Thyroid gland (tissue), 4 donors: ENCODE results near the gene HSD17B10. TPM values are rescaled to one million over a fixed set of nuclear protein-coding genes. Genes with fewer than 3 reads are reported as not detected.

Experiments
- DNase-seq, 2 donors: peaks; one replicate each; pipeline ENCODE4 v3.0.0-alpha.2; 2019
- H3K27ac ChIP-seq, 3 donors: fragments of 200-600 bp; sonication (generic); 1 replicate in 2 of 3; 2 replicates in 1 of 3; pipeline ENCODE4 v1.5.1; 2016 to 2019; ENCODE audit warnings: mild to moderate bottlenecking in 1 of 3, moderate library complexity in 1 of 3
- H3K27me3 ChIP-seq: fragments of 200-600 bp; sonication (generic); one replicate; pipeline ENCODE4 v1.5.1; 2019
- H3K36me3 ChIP-seq, 2 donors: fragments of 200-600 bp; sonication (generic); one replicate each; pipeline ENCODE4 v1.5.1; 2016 to 2019
- H3K4me1 ChIP-seq, 2 donors: fragments of 200-600 bp; sonication (generic); one replicate each; pipeline ENCODE4 v1.5.1; 2017 to 2019
- H3K4me3 ChIP-seq, 3 donors: fragments of 200-600 bp; sonication (generic); replicated peaks in 1 of 3; 1 replicate in 2 of 3; 2 replicates in 1 of 3; pipeline ENCODE4 v1.5.1; 2016; ENCODE audit warnings: mild to moderate bottlenecking in 1 of 3
- H3K9me3 ChIP-seq: fragments of 200-600 bp; sonication (generic); one replicate; pipeline ENCODE4 v1.5.1; 2017
- POLR2A ChIP-seq, 2 donors: fragments of 450-650 bp; IDR thresholded peaks; one replicate each; pipeline ENCODE4 v1.6.1; 2017; ENCODE audit warnings: antibody characterized with exemption in 2 of 2, mild to moderate bottlenecking in 2 of 2, moderate library complexity in 1 of 2
- WGBS, 2 donors: methylation state at CpG; one replicate each; pipeline ENCODE4 v1.1.5; 2017; 5-methylcytosine and 5-hydroxymethylcytosine counted together
- intact Hi-C: fragments of 100-400 bp; cut with DNase I; formaldehyde crosslinking; loops from one replicate; pipeline ENCODE4 v1.15.1; 2023
- total RNA-seq, 4 donors: library from RNA; depleted of rRNA; stranded (reverse); fragments of >200 nt; gene quantifications; one replicate each; pipeline ENCODE4 v1.2.3, GENCODE V29; 2016
- TF ChIP-seq, protein P1 (sequence below), 6 experiments: fragments of 200-600 bp in 3 of 6; fragments of 450-650 bp in 3 of 6; sonication (generic) in 3 of 6; IDR thresholded peaks; one replicate each; pipeline ENCODE4 v1.5.1; 2016 to 2019; ENCODE audit warnings: antibody characterized with exemption in 6 of 6, mild to moderate bottlenecking in 2 of 6, inconsistent platforms in 1 of 6, moderate library complexity in 1 of 6

Gene HSD17B10
- total RNA-seq, 4 donors from 2014 or later = 88.8 to 122 (median 104) TPM

DNA sequence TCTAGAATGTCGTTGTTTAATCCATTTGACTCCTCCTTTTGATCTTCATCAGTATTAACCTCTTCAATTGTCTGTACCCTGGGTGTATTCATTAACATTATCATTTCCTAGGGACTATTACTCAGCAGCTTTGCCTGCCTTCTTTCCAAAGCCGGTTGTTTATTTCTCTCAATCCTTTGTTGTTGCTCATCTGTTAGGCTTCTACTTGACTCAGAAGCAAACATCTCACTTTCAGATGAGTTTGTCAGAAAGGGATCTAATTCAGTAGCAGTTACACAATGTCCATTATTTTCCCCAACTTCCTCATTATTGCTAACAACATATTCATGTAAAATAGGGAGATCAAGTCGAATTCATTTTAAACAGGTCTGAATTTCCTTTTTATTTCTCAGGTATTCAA is 22.1 kb upstream of the HSD17B10 start:
- intact Hi-C loops = no loop called here
- no peak for TF ChIP-seq POLR2A (IDR thresholded peaks at IDR 0.05)
- TF ChIP-seq, protein P1, sequence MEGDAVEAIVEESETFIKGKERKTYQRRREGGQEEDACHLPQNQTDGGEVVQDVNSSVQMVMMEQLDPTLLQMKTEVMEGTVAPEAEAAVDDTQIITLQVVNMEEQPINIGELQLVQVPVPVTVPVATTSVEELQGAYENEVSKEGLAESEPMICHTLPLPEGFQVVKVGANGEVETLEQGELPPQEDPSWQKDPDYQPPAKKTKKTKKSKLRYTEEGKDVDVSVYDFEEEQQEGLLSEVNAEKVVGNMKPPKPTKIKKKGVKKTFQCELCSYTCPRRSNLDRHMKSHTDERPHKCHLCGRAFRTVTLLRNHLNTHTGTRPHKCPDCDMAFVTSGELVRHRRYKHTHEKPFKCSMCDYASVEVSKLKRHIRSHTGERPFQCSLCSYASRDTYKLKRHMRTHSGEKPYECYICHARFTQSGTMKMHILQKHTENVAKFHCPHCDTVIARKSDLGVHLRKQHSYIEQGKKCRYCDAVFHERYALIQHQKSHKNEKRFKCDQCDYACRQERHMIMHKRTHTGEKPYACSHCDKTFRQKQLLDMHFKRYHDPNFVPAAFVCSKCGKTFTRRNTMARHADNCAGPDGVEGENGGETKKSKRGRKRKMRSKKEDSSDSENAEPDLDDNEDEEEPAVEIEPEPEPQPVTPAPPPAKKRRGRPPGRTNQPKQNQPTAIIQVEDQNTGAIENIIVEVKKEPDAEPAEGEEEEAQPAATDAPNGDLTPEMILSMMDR (IDR thresholded peaks at IDR 0.05) = no peak
- Histone ChIP-seq H3K4me1 (no peaks in the 10 kb centered on the region), H3K9me3 (no peaks in the 10 kb centered on the region), H3K4me3 (no peak overlapping the region), H3K27me3 (no peaks in the 10 kb centered on the region), H3K27ac (no peak overlapping the region), H3K36me3 (no peaks in the 10 kb centered on the region)
- WGBS, 2 donors = 50 to 53% methylated on average over 3 of the region's 3 CpGs
- DNase-seq = no peak

DNA sequence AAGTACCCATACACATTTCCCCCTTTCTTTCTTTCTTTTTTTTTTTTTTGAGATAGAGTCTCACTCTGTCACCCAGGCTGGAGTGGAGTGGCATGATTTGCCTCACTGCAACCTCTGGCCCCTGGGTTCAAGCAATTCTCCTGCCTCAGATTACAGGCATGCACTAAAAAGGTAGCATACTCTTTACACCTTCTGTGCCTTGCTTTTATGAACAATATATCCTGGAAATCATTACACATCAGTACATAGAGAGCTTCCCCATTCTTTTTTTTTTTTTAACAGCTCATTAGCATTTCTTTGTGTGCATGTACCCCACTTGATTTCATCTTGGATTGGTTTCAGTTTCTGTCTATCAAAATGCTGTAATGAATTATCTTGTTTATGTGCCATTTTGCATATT is 18.6 kb upstream of the HSD17B10 start:
- DNase-seq = no peak
- Histone ChIP-seq H3K27ac (no peak overlapping the region), H3K27me3 (no peaks in the 10 kb centered on the region), H3K36me3 (no peaks in the 10 kb centered on the region), H3K4me1 (no peaks in the 10 kb centered on the region), H3K4me3 (no peak overlapping the region), H3K9me3 (no peaks in the 10 kb centered on the region)
- TF ChIP-seq, protein P1 (IDR thresholded peaks at IDR 0.05) = no peak
- TF ChIP-seq POLR2A (IDR thresholded peaks at IDR 0.05) = no peak
- intact Hi-C loops = no loop called here

DNA sequence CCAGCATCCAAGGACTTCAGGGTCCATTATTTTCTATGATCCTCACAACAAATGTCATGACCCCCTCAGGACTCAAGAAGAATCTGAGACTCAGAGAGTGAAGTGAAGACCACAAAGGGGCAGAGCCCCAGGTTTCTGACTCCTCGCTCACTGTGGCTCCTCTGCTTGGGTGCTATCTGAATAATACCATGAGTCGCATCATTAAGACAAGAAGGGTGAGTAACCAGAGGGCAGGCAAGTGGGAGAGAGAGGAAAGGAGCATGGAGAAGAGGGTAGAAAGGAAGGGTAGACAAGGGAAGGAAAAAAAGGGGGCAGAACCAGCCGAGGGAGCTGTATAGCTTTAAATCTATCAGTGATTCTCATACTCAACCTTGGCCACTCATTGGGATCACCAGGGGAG is 15.5 kb upstream of the HSD17B10 start:
- no peaks in the 10 kb centered on the region for H3K9me3 ChIP-seq
- no peaks in the 10 kb centered on the region for H3K27me3 ChIP-seq
- no peaks in the 10 kb centered on the region for H3K36me3 ChIP-seq
- no peak for DNase-seq
- H3K27ac ChIP-seq = no peak overlapping the region
- intact Hi-C loops = no loop called here
- H3K4me1 ChIP-seq = no peaks in the 10 kb centered on the region
- 79 to 87% methylated on average over 3 of the region's 3 CpGs for WGBS, 2 donors
- TF ChIP-seq, protein P1 (IDR thresholded peaks at IDR 0.05) = no peak
- TF ChIP-seq POLR2A (IDR thresholded peaks at IDR 0.05) = no peak
- H3K4me3 ChIP-seq = no peak overlapping the region

GRCh38 chrX:53447441-53447840 is 13.3 kb upstream of the HSD17B10 start:
- no peaks in the 10 kb centered on the region for H3K36me3 ChIP-seq
- H3K4me1 ChIP-seq = no peaks in the 10 kb centered on the region
- no peak for DNase-seq
- intact Hi-C loops = no loop called here
- TF ChIP-seq, protein P1 (IDR thresholded peaks at IDR 0.05) = no peak
- no peak for TF ChIP-seq POLR2A (IDR thresholded peaks at IDR 0.05)
- H3K27ac ChIP-seq = no peak overlapping the region
- 89 to 90% methylated on average over 2 of the region's 2 CpGs for WGBS, 2 donors
- H3K9me3 ChIP-seq = no peaks in the 10 kb centered on the region
- no peak overlapping the region for H3K4me3 ChIP-seq
- no peaks in the 10 kb centered on the region for H3K27me3 ChIP-seq

GRCh38 chrX:53445977-53446376 is 11.8 kb upstream of the HSD17B10 start:
- 13 to 20% methylated on average over 3 of the region's 6 CpGs for WGBS, 2 donors
- intact Hi-C loops = no loop called here
- H3K4me3 ChIP-seq = no peak overlapping the region
- no peaks in the 10 kb centered on the region for H3K36me3 ChIP-seq
- no peak overlapping the region for H3K27ac ChIP-seq
- H3K4me1 ChIP-seq = no peaks in the 10 kb centered on the region
- TF ChIP-seq, protein P1 (IDR thresholded peaks at IDR 0.05) = peak in 3 of 6 experiments; percentile 3 to 36 (median 30)
- TF ChIP-seq POLR2A (IDR thresholded peaks at IDR 0.05) = no peak
- peak; percentile 6 for DNase-seq
- peaks cover 4% of the 10 kb centered on the region for H3K27me3 ChIP-seq
- no peaks in the 10 kb centered on the region for H3K9me3 ChIP-seq
